D721Med (cell line): ENCODE results near the gene ZFP36.

Experiments used
- DNase-seq: peaks from one replicate; pipeline ENCODE4 v3.0.0; 2011; ENCODE audit warnings: low spot score; ENCODE audit not compliant: insufficient read length
- FAIRE-seq: peaks from 2 replicates; lab custom pipeline; 2011; peaks lifted over from hg19 to GRCh38; lab: Jason Lieb, UNC
- TF ChIP-seq, protein P1 (sequence below): IDR thresholded peaks from 2 replicates; pipeline ENCODE4 v1.5.1; 2012; ENCODE audit warnings: mild to moderate bottlenecking, control low read depth; ENCODE audit not compliant: insufficient read depth; ENCODE audit errors: missing control alignments

The ZFP36 gene

DNA sequence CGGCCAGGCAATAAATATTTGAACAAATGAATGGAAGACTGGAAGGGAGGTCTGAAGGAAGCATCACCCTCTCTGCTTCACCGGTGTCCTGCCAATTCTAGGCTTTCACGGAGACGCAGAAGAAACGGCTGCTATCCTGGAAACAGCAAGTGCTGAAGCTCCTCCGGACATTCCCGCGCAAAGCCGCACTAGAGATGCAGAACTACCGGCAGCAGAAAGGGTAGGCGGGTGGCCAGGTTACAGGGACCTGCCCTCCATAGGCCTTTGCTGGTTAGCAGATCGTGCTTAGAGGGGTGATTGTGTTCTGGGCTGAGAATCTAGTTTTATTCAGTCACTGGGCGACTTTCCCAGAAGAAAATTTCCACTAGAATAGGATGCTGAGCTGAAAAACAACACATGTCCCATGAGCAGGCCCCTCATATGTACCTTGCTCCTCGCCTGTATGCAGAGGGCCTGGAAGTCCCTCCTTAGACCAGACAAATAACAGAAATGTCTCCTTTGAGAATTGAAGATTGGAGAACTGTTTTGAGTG is 26.7 kb upstream of the ZFP36 start:
- DNase-seq (no peak), FAIRE-seq (no peak)
- TF ChIP-seq, protein P1, sequence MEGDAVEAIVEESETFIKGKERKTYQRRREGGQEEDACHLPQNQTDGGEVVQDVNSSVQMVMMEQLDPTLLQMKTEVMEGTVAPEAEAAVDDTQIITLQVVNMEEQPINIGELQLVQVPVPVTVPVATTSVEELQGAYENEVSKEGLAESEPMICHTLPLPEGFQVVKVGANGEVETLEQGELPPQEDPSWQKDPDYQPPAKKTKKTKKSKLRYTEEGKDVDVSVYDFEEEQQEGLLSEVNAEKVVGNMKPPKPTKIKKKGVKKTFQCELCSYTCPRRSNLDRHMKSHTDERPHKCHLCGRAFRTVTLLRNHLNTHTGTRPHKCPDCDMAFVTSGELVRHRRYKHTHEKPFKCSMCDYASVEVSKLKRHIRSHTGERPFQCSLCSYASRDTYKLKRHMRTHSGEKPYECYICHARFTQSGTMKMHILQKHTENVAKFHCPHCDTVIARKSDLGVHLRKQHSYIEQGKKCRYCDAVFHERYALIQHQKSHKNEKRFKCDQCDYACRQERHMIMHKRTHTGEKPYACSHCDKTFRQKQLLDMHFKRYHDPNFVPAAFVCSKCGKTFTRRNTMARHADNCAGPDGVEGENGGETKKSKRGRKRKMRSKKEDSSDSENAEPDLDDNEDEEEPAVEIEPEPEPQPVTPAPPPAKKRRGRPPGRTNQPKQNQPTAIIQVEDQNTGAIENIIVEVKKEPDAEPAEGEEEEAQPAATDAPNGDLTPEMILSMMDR, result no peak

DNA sequence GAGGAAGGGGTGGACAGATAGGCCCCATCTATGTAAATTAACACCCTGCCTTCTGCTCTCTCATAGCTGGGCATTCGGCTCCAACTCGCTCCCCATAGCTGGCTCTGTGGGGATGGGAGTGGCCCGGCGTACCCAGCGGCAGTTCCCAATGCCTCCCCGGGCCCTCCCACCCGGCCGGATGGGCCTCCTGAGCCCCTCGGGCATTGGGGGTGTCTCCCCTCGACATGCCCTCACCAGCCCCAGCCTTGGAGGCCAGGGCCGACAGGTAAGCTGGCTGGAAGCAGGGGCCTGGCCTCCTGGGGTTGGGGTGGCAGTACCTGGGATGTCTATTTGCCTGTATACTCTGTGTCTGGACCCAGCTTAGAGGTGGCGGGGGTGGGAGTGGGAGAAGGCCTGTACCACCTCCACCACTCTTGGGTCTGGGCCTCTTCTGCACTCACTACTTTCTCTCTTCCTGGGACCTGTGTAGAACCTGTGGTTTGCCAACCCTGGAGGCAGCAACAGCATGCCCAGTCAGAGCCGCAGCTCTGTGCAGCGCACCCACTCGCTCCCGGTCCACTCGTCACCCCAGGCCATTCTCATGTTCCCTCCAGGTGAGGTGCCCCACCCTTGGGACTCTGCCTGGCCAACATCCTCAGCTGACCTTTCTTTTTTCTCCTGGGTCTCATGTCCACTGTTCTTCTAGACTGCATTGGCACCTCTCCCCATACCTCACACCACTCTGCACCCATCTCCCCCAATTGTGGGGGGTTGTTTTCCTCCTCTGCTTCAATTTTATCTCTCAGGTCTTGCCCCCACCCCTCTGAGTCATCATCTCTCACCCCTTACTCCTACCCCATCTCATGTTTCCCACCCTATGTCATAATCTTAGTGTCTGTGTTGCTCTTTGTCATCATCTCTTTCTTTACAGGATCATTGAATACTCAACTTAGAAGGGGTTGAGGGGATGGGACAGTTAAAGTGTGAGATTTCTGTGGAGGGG is 25.8 kb upstream of the ZFP36 start:
- FAIRE-seq, result no peak
- TF ChIP-seq, protein P1, result no peak
- no peak for DNase-seq

DNA sequence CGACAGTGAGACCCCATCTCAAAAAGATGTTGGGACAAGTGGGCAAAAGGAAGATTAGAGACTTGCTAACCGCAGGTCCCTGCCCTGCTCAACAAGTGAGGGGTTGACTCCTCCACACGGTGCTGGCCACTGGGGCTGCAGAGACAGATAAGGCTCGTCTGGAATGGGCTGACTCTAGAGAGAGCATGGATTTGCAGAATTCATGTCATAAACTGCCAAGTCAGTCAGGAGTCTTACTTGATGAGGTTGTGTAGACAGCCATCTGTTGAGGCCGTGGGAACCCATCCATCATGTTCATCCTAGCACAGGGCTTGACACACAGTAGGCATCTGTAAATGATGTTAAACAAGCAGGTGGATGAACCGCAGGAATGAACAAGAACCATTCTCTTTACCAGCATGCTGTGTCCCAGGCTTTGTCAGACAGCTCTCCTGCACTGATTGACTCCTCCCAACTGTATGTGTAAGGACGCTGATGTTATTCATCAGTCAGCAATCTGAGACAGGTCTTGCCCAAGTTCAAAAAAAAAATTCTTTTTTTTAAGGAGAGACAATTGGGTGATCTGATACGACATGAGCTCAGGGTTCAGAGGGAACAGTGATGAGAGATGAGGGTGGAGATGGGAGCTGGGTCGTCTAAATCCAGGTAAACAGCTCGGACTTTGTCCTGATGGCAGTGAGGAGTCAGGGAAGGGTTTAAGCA is 24.6 kb upstream of the ZFP36 start:
- no peak for DNase-seq
- TF ChIP-seq, protein P1, result no peak
- no peak for FAIRE-seq

DNA sequence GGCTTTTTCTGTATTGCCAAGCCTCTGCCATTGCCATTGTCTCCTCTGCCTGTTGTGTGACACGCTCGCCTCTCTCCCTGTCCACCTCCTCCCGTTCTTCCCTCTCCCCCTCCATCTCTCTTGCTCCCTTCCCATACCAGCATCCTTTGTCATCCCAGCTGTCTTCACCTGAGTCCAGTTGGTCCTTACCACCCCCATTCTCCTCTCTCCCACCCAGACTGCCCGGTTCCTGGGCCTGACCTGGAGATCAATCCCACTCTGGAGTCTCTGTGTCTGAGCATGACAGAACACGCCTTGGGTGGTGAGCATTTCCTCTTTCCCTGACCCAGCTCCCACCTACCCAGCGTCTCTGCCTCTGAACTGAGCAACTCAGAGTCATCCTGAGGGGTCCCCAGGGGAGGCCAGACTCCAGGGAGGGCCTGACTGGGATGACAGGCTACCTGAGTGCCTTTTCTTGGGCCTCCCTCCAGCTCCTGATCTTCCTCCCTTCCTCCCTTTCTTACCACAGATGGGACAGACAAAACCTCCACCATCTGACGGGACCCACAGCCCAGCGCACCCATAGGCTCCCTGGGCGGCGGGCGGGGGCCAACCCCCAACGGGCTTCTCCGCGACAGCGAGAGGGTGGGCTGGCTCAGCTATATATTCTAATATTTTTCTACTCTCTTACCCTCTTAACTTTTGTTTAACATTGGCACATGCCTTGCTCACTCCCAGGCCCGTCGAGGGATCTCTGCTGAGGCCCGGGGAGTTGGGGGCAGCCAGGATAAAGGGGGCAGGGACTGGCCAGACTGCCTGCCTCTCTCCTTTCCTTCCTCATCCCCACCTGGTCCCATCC is 23.4 kb upstream of the ZFP36 start:
- no peak for FAIRE-seq
- no peak for DNase-seq
- TF ChIP-seq, protein P1, result no peak

DNA sequence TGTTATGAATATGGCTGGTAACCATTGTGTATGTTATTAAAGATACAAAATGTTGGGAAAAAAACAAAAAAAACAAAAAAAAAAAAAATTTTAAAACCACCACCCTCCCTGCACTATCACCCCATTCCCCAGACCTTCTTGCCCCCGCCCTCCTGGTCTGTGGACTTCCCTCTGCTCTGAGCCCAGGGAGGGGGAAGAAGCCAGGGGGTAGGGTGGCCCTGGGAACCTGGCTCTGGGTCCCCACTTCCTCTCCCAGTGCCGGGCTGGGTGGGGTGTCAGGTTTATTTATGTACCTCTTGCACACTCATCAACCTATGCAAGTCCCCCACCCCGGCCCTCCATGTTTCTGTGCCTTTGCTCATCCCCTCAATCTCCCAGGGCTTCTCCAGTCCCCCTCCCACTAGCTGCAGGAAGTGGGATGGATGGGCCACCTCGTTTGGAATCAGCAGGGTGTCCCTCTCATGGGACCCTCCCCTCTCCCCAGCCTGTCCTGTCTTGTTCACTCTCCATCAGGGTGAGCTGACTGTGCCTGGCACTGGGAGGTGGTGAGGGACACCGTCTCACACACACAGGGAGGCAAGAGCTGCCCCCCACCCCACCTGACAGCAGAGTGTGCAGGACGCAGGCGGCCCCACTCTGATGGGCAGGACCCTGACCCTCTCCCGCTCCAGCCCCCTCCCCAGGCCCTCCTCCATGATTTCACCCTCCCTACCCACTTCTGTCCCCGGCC is 21.6 kb upstream of the ZFP36 start:
- TF ChIP-seq, protein P1, result no peak
- FAIRE-seq (no peak), DNase-seq (no peak)
